H7 (cell line): ENCODE data around the gene UGT2A1. TPM values are rescaled to one million over a fixed set of nuclear protein-coding genes. Genes with fewer than 3 reads are reported as not detected.
A peak's percentile ranks its signal among the peaks of the same experiment; 100 is the strongest.

Experiments
- DNase-seq: peaks from one replicate; pipeline ENCODE4 v3.0.0; 2012
- H3K27me3 ChIP-seq: 2 replicates; pipeline ENCODE4 v1.6.0; 2011; ENCODE audit warnings: mild to moderate bottlenecking, low read length; ENCODE audit not compliant: control insufficient read depth, insufficient read depth
- H3K36me3 ChIP-seq: replicated peaks from 2 replicates; pipeline ENCODE4 v1.5.1; 2011; ENCODE audit warnings: low read length; ENCODE audit not compliant: control insufficient read depth, insufficient read depth
- H3K4me3 ChIP-seq: 2 replicates; pipeline ENCODE4 v1.5.1; 2011; ENCODE audit warnings: low read depth, mild to moderate bottlenecking, control low read depth, low read length, moderate library complexity; ENCODE audit not compliant: insufficient read depth
- total RNA-seq: library from RNA; depleted of rRNA; stranded (reverse); fragments of >200 nt; shearing (Covaris generic); gene quantifications from 2 replicates; pipeline ENCODE4 v1.2.3, GENCODE V29; 2014

Gene UGT2A1
- total RNA-seq, 1 experiment from 2014 or later, result 0.42 TPM

GRCh38 chr4:69640289-69640688, 12.8 kb downstream of the UGT2A1 start:
- H3K4me3 ChIP-seq, result no peak overlapping the region
- DNase-seq, result no peak
- H3K36me3 ChIP-seq, result no peaks in the 10 kb centered on the region
- no peaks in the 10 kb centered on the region for H3K27me3 ChIP-seq

DNA sequence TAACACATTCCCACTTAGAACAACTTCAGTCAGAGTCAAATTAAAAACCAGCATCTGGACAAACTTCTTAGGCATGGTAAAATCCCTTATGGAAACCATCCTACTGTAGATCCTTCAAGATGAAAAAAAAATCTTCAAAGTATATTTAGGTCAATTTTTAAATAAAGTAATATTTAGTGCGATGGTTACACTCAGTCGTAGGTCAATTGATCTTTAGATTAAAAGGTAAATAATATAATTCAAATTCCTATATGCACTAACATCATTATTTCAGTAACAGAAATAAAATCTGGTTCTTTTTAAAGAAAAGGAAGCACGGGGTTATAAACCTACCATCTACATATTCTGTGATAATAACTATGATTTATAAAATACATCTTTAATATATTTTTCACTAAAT, 13.5 kb downstream of the UGT2A1 start, which contains the start of gene UGT2A2:
Gene UGT2A2 (minus strand): TSS at position 101 of the 400 bp plus-strand sequence. CDS start 2 bp downstream, at position 99.
- DNase-seq, result no peak

DNA sequence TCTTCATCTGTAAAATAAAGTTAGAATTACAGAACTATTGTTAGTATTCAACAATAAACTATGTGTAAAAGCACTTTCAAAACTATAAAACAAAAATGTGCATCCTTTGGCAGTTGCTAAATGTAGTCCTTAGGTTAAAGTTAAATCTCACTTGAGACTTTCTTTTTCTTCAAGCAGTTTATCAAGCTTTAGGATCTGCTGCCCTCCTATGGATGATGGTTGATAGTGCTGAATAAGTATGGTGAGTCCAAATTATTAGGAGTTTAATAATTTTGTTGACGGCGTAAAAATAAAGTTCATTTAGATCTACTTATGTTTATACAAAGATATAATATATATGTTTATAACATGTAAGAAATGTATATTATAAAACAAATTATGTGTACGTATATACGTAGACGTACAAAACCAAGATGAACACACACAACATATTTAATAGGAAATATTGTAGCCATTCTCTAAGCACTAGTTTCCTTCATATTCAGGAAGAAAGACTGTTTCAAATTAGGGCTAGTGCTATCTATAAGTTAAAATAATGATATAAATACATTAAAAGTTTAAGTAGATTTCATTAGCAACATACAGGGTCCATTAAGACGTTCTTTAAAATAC, 35.9 kb downstream of the UGT2A1 start:
- H3K4me3 ChIP-seq, result no peak overlapping the region
- peak; percentile 21 for DNase-seq
- H3K27me3 ChIP-seq, result no peaks in the 10 kb centered on the region
- H3K36me3 ChIP-seq, result no peaks in the 10 kb centered on the region

More for the DNA sequence above, 13.5 kb downstream of the UGT2A1 start, which contains the start of gene UGT2A2:
- no peaks in the 10 kb centered on the region for H3K36me3 ChIP-seq
- no peaks in the 10 kb centered on the region for H3K27me3 ChIP-seq
- H3K4me3 ChIP-seq, result no peak within 1 kb of the TSS

- Histone ChIP-seq H3K36me3 (no peaks in the 10 kb centered on the region), H3K27me3 (no peaks in the 10 kb centered on the region), H3K4me3 (no peak overlapping the region)
- no peak for DNase-seq
Observed at GRCh38 chr4:69610484-69610883, 42.6 kb downstream of the UGT2A1 start.

GRCh38 chr4:69601065-69601464, 52.0 kb downstream of the UGT2A1 start:
- DNase-seq, result peak; percentile 4
- Histone ChIP-seq H3K4me3 (no peak overlapping the region), H3K27me3 (no peaks in the 10 kb centered on the region), H3K36me3 (no peaks in the 10 kb centered on the region)

DNA sequence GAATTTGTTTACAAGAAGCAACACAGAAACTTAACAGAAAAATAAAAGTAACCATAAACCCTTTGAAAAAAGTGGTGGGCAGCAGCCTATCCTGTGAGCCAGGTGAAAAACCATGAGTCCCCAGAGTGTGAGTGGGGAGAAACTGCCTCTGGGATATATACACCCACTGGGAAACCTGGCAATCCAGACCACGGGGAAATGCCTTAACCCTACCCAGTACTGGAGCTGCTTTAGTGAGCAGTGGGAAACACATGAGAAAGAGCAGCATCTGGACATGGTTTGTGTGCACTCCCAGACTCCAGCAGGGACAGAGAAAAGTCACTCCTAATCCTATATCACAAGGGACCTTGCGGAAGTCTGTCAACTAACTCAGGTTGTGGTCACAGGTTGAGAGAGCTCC, 53.0 kb downstream of the UGT2A1 start:
- Histone ChIP-seq H3K4me3 (no peak overlapping the region), H3K36me3 (no peaks in the 10 kb centered on the region), H3K27me3 (no peaks in the 10 kb centered on the region)
- no peak for DNase-seq

- H3K4me3 ChIP-seq, result no peak overlapping the region
- H3K36me3 ChIP-seq, result no peaks in the 10 kb centered on the region
- no peak for DNase-seq
- no peaks in the 10 kb centered on the region for H3K27me3 ChIP-seq
Observed at GRCh38 chr4:69594382-69594781, 58.7 kb downstream of the UGT2A1 start.

GRCh38 chr4:69591364-69591763, 61.7 kb downstream of the UGT2A1 start:
- DNase-seq, result no peak
- H3K27me3 ChIP-seq, result no peaks in the 10 kb centered on the region
- H3K4me3 ChIP-seq, result no peak overlapping the region
- no peaks in the 10 kb centered on the region for H3K36me3 ChIP-seq

DNA sequence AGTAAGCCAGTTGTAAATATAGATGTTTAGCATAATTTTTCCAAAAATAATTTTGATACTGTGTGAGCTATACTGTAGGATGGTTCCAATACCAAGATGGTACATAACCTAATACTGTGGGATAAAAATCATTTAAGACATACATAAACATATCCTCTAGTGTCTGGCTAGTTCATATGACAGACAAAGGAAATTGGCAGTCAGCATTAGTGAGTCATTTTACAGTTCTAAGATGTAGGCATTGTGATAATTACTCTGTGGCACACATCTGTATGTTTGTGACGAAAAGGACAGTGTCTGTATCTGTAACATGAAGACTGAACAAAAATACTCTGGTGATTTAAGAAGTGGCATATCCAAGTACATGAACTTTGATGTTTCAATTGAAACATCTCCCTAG, 63.2 kb downstream of the UGT2A1 start:
- H3K27me3 ChIP-seq, result no peaks in the 10 kb centered on the region
- no peak overlapping the region for H3K4me3 ChIP-seq
- DNase-seq, result no peak
- no peaks in the 10 kb centered on the region for H3K36me3 ChIP-seq

- DNase-seq, result no peak
- H3K27me3 ChIP-seq, result no peaks in the 10 kb centered on the region
Observed at GRCh38 chr4:69584135-69584534, 68.9 kb downstream of the UGT2A1 start.

GRCh38 chr4:69583543-69583942, 69.5 kb downstream of the UGT2A1 start:
- no peak for DNase-seq
- Histone ChIP-seq H3K36me3 (no peaks in the 10 kb centered on the region), H3K4me3 (no peak overlapping the region), H3K27me3 (no peaks in the 10 kb centered on the region)

More at GRCh38 chr4:69584135-69584534, 68.9 kb downstream of the UGT2A1 start:
- H3K4me3 ChIP-seq, result no peak overlapping the region
- H3K36me3 ChIP-seq, result no peaks in the 10 kb centered on the region

DNA sequence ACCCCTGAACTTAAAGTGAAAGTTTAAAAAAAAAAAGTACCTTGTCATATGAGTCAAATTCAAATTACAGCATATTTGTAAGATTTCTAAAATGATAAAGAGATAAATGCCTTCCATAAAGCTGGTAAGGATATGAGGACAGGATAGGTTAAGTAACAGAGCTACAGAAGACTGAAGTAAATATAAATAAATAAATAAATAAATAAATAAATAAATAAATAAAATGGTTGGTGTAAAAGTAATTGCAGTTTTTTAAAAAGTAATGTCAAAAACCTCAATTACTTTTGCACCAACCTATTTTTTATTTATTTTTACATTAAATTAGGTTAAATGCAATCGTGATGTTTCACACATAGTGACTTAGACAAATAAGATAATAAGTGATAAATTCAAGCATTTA, 75.8 kb downstream of the UGT2A1 start:
- Histone ChIP-seq H3K4me3 (no peak overlapping the region), H3K36me3 (no peaks in the 10 kb centered on the region), H3K27me3 (no peaks in the 10 kb centered on the region)
- no peak for DNase-seq

- Histone ChIP-seq H3K27me3 (no peaks in the 10 kb centered on the region), H3K4me3 (no peak overlapping the region), H3K36me3 (no peaks in the 10 kb centered on the region)
- no peak for DNase-seq
Observed at GRCh38 chr4:69576251-69576877, 76.7 kb downstream of the UGT2A1 start.

DNA sequence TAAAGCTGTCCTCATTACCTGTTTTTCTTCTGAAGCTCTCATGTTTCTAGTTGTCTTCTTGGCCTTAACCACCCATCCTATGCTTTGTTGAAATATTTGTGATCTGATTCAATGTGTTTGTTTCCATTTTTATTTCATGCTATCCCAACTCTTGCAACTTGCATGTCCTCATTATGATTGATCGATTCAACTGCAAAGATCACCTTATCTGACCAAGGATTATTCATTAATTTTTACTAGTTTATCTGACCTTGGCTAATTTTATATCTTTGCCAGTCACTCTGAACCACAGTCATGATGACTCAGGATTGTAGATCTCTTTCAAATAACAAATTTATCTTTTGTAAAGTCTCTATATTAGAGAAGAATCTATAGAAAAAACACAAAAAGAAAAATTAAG, 84.3 kb downstream of the UGT2A1 start:
- Histone ChIP-seq H3K4me3 (no peak overlapping the region), H3K36me3 (no peaks in the 10 kb centered on the region), H3K27me3 (no peaks in the 10 kb centered on the region)
- no peak for DNase-seq

GRCh38 chr4:69563424-69563823, 89.6 kb downstream of the UGT2A1 start:
- no peak overlapping the region for H3K4me3 ChIP-seq
- H3K36me3 ChIP-seq, result no peaks in the 10 kb centered on the region
- DNase-seq, result no peak
- no peaks in the 10 kb centered on the region for H3K27me3 ChIP-seq
